Vagina (tissue), 2 donors: ENCODE results near the gene UCK1.

Experiments
- POLR2A ChIP-seq, 2 donors: fragments of 450-650 bp; IDR thresholded peaks; one replicate each; pipeline ENCODE4 v1.6.1; 2017; ENCODE audit warnings: antibody characterized with exemption in 2 of 2, mild to moderate bottlenecking in 2 of 2, moderate library complexity in 2 of 2
- TF ChIP-seq, protein P1 (sequence below), 3 experiments: fragments of 450-650 bp in 2 of 3; fragments of 200-600 bp in 1 of 3; sonication (generic) in 1 of 3; IDR thresholded peaks; one replicate each; pipeline ENCODE4 v1.5.1; 2017 to 2019; ENCODE audit warnings: antibody characterized with exemption in 3 of 3, mild to moderate bottlenecking in 2 of 3, moderate library complexity in 2 of 3

DNA sequence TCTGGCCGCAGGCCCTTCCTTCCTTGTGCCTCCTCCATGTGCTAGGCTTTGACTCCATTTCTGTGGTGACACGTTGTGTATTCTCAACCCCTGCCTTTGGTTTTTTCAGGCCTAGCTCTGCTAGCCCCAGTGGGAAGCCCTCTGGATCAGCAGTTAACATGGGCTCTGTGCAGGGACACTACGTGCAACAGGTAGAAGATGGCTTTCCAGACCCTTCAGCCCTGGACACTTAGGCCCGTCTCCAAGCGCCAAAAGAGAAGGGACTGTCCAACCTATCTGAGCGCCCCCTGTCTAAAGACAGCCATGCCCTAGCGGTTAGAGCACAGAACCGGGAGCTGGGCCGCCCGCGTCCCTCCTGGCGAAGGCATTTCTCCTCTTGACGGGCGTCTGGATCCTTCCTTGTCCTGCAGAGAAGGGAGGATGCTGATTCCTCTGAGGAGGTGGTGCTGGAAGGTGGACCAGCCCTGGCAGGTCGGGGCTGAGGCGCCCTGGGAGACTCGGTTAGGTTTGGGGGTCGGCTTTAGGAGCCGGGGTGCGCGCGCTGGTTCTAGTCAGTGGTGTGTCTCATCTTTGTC lies 36.7 kb downstream of the UCK1 start:
- TF ChIP-seq POLR2A (IDR thresholded peaks at IDR 0.05) = no peak
- TF ChIP-seq, protein P1, sequence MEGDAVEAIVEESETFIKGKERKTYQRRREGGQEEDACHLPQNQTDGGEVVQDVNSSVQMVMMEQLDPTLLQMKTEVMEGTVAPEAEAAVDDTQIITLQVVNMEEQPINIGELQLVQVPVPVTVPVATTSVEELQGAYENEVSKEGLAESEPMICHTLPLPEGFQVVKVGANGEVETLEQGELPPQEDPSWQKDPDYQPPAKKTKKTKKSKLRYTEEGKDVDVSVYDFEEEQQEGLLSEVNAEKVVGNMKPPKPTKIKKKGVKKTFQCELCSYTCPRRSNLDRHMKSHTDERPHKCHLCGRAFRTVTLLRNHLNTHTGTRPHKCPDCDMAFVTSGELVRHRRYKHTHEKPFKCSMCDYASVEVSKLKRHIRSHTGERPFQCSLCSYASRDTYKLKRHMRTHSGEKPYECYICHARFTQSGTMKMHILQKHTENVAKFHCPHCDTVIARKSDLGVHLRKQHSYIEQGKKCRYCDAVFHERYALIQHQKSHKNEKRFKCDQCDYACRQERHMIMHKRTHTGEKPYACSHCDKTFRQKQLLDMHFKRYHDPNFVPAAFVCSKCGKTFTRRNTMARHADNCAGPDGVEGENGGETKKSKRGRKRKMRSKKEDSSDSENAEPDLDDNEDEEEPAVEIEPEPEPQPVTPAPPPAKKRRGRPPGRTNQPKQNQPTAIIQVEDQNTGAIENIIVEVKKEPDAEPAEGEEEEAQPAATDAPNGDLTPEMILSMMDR (IDR thresholded peaks at IDR 0.05) = no peak
